Lung (tissue), 12 donors: ENCODE results near the gene GASK1A. TPM values are rescaled to one million over a fixed set of nuclear protein-coding genes. Genes with fewer than 3 reads are reported as not detected.

Experiments
- ATAC-seq: fragments of 200-7000 bp; cut with Tn5 transposase; one replicate; pipeline ENCODE4 v1.9.1; 2020; ENCODE audit warnings: moderate number of reproducible peaks; ENCODE audit not compliant: insufficient read depth, low FRiP score
- DNase-seq, 3 donors: peaks; one replicate each; pipeline ENCODE4 v3.0.0-alpha.2; 2013 to 2017
- H3K27ac ChIP-seq, 2 donors: one replicate each; pipeline ENCODE4 v1.5.1; 2013; ENCODE audit warnings: mild to moderate bottlenecking in 2 of 2, moderate library complexity in 2 of 2, control low read depth in 1 of 2, inconsistent platforms in 1 of 2, low read depth in 1 of 2, low read length in 1 of 2
- H3K27me3 ChIP-seq, 3 donors: one replicate each; pipeline ENCODE4 v1.5.1; 2013; ENCODE audit warnings: low read length in 2 of 3; ENCODE audit not compliant: control insufficient read depth in 3 of 3, insufficient read depth in 3 of 3
- H3K36me3 ChIP-seq, 4 donors: one replicate each; pipeline ENCODE4 v1.5.1; 2013; ENCODE audit warnings: low read length in 4 of 4, mild to moderate bottlenecking in 1 of 4, moderate library complexity in 1 of 4; ENCODE audit not compliant: control insufficient read depth in 4 of 4, insufficient read depth in 4 of 4
- H3K4me1 ChIP-seq, 5 donors: one replicate each; pipeline ENCODE4 v1.5.1; 2013; ENCODE audit warnings: low read length in 5 of 5, mild to moderate bottlenecking in 2 of 5, moderate library complexity in 1 of 5; ENCODE audit not compliant: control insufficient read depth in 5 of 5, insufficient read depth in 5 of 5
- H3K4me3 ChIP-seq: one replicate; pipeline ENCODE4 v1.5.1; 2013; ENCODE audit warnings: mild to moderate bottlenecking, control low read depth, moderate library complexity
- H3K9ac ChIP-seq, 2 donors: one replicate each; pipeline ENCODE4 v1.5.1; 2013; ENCODE audit warnings: low read length in 2 of 2, control low read depth in 1 of 2; ENCODE audit not compliant: insufficient read depth in 1 of 2
- H3K9me3 ChIP-seq, 4 donors: one replicate each; pipeline ENCODE4 v1.5.1; 2013; ENCODE audit warnings: low read length in 3 of 4, mild to moderate bottlenecking in 1 of 4, moderate library complexity in 1 of 4; ENCODE audit not compliant: control insufficient read depth in 4 of 4, insufficient read depth in 3 of 4
- CTCF ChIP-seq: IDR thresholded peaks from 2 replicates; pipeline ENCODE4 v1.5.1; 2012; ENCODE audit warnings: mild to moderate bottlenecking; ENCODE audit errors: control extremely low read depth, extremely low read depth
- WGBS, 2 donors: extraction: QIAGEN DNeasy Blood & Tissue Kit; methylation state at CpG; one replicate each; pipeline ENCODE4 v1.1.7; 2013; 5-methylcytosine and 5-hydroxymethylcytosine counted together
- polyA plus RNA-seq, 2 donors: library from polyadenylated mRNA; stranded (reverse); fragments of 200-250 nt; gene quantifications; one replicate each; pipeline ENCODE4 v1.2.1, GENCODE V29; 2013
- total RNA-seq, 2 donors: library from RNA; depleted of rRNA in 1 of 2; stranded (reverse); fragments of >200 nt in 1 of 2; gene quantifications; one replicate each; pipeline ENCODE4 v1.2.1, GENCODE V29; 2014 to 2021
- donor health status: control.
- donor health status: control.
- donor health status: Bipolar disorder and iron deficiency.
- donor health status: healthy.
- donor health status: DM: yes; HTN: yes; CAD: no.

Gene GASK1A
- total and polyA plus RNA-seq, 4 donors = 1.5 to 16.1 (median 5.1) TPM

GRCh38 chr3:42991341-42992315 is 12.5 kb downstream of the GASK1A start:
- Histone ChIP-seq H3K4me3 (no peak overlapping the region), H3K27me3 (peaks cover 0 to 2% (median 0%) of the 10 kb centered on the region in 3 donors), H3K9me3 (no peaks in the 10 kb centered on the region), H3K27ac (no peak overlapping the region), H3K4me1 (peaks cover 0 to 3% (median 0%) of the 10 kb centered on the region in 5 donors), H3K9ac (no peak overlapping the region), H3K36me3 (no peaks in the 10 kb centered on the region)
- DNase-seq (no peak), ATAC-seq (no peak)
- 85 to 89% methylated on average over 11 of the region's 11 CpGs for WGBS, 2 donors
- no peak for TF ChIP-seq CTCF

- peaks cover 0 to 10% (median 2%) of the 10 kb centered on the region in 5 donors for H3K4me1 ChIP-seq
- no peaks in the 10 kb centered on the region for H3K27me3 ChIP-seq
- no peak overlapping the region for H3K27ac ChIP-seq
- no peak for TF ChIP-seq CTCF
- ATAC-seq (no peak), DNase-seq (no peak)
- H3K9me3 ChIP-seq = no peaks in the 10 kb centered on the region
- no peak overlapping the region for H3K4me3 ChIP-seq
- no peaks in the 10 kb centered on the region for H3K36me3 ChIP-seq
- 90 to 95% methylated on average over 3 of the region's 3 CpGs for WGBS, 2 donors
- H3K9ac ChIP-seq = no peak overlapping the region
Observed at GRCh38 chr3:42994595-42994994, 15.5 kb downstream of the GASK1A start.

- Histone ChIP-seq H3K27ac (no peak overlapping the region), H3K27me3 (no peaks in the 10 kb centered on the region), H3K36me3 (no peaks in the 10 kb centered on the region), H3K9ac (no peak overlapping the region), H3K4me1 (peaks cover 0 to 25% (median 5%) of the 10 kb centered on the region in 5 donors), H3K9me3 (no peaks in the 10 kb centered on the region), H3K4me3 (no peak overlapping the region)
- no peak for ATAC-seq
- no peak for TF ChIP-seq CTCF
- no peak for DNase-seq
- 87 to 98% methylated on average over 4 of the region's 4 CpGs for WGBS, 2 donors
Observed at GRCh38 chr3:42996021-42996420, 16.9 kb downstream of the GASK1A start.
